EH (cell line): ENCODE measurements around the gene ZNF574.
"Not testable (repeated sequence)": the region's sequence is repeated elsewhere in the genome, so short reads cannot be mapped to it uniquely, and the experiment has no call there.

ENCODE experiments used
- DNase-seq: peaks from one replicate; pipeline ENCODE4 v3.0.0-alpha.2; 2015; ENCODE audit warnings: low read depth

The ZNF574 gene, protein sequence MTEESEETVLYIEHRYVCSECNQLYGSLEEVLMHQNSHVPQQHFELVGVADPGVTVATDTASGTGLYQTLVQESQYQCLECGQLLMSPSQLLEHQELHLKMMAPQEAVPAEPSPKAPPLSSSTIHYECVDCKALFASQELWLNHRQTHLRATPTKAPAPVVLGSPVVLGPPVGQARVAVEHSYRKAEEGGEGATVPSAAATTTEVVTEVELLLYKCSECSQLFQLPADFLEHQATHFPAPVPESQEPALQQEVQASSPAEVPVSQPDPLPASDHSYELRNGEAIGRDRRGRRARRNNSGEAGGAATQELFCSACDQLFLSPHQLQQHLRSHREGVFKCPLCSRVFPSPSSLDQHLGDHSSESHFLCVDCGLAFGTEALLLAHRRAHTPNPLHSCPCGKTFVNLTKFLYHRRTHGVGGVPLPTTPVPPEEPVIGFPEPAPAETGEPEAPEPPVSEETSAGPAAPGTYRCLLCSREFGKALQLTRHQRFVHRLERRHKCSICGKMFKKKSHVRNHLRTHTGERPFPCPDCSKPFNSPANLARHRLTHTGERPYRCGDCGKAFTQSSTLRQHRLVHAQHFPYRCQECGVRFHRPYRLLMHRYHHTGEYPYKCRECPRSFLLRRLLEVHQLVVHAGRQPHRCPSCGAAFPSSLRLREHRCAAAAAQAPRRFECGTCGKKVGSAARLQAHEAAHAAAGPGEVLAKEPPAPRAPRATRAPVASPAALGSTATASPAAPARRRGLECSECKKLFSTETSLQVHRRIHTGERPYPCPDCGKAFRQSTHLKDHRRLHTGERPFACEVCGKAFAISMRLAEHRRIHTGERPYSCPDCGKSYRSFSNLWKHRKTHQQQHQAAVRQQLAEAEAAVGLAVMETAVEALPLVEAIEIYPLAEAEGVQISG

DNA sequence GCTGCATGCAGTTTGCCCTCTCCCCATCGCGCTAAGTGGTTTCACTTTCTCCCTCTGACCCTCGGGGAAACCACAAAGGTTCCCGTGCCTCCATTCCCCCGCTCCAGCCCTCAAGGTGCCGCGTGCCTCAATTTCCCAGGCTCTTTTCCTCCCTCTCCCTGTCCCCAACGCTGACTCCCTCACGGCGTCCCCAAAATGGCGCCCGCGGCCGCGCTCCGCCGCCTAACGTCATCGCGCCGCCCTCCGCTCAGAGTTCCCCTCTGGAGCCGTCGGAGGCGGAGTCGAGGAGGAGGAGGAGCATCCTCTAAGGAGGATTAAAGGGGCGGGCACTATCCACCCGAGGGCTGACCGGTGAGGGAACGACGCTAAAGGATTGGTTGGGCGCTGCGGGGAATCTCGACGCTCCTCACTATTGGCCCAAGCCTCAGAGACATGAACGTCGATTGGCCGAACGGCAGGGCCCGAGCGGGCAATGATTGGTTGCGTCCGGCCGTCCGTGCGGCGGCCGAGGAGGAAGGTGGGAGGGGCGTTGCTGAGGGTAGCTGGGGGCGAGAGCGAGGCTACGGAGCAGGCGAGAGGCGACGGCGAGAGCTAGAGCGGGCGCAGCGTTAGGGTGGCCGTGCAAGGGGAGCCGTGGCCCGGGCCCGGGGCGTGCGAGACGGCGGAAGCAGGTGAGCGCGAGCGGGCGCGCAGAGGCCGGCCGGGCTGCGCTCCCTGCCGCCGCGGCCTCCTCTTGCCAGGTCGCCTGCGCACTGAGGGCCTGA lies at the start of gene ZNF574:
Gene ZNF574, plus strand, starts transcription at position 551 of the 764 bp plus-strand sequence. CDS start 2,441 bp downstream, outside the sequence.
- peak; percentile 100 for DNase-seq

DNA sequence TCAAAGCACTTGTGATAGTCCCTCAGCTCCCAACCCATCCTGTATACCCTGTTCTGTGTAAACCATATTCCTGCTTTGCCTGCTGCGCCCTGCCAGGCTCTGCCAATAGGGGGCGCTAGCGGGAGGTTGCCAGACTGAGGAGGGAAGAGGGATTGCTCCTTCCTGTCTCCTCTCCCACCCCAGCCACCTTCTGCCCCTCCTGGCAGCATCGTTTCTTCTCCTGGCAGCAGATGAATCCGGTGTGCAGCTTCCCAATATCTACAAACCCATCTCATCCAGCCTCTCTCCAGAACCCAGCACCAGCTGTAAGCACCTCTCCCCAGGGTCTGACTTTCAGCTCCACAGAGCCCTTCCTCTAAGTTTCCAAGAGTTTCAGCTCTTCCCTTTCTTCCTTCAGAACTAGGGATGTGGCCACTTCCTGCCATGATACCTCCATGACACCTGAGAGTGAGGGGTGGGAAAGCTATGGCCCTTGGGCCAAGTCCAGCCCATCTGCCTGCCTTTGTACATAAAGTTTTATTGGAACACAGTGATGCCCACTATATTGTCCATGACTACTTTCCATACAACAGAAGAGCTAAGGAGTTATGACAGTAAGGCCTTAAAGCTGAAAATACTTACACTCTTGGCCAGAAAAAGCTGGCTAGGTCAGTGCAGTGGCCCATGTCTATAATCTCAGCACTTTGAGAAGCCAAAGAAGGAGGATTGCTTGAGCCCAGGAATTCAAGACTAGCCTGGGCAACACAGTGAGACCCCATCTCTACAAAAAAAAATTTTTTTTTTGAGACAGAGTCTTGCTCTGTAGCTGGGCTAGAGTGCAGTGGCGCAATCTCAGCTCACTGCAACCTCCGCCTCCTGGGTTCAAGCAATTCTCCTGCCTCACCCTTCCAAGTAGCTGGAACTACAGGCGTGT lies 47.4 kb upstream of the ZNF574 start:
- no peak for DNase-seq

DNA sequence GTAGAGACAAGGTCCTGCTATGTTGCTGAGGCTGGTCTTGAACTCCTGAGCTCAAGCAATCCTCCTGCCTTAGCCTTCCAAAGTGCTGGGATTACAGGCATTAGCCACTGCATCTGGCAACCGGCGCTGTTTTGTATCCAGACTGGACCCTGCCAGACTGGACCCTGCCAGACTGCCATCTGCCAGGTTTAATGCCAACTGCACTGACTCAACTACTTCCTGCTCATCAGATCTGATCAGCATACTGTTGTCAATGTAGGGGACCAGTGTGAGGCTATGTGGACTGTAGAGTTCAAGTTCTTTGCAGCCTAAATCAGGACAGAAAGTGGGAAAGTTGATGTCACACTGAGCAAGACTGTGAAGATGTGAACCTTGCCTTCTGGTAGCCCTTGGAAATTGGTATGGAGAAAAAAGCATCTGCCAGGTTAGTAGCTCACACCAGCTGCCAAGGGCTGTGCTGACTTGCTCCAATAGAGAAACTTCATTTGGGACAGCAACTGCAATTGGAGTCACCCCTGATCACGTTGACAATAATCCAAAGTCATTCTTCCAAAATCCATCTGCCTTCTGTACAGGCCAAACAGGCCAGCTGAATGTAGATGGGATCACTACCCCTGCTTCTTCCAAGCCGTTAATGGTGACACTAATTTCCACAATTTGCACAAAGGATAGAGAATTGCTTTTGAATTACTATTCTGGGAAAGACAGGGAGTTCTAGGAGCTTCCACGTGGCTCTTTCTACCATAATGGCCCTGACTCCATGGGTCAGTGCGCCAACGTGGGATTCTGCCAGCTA lies 45.1 kb upstream of the ZNF574 start:
- no peak for DNase-seq

DNA sequence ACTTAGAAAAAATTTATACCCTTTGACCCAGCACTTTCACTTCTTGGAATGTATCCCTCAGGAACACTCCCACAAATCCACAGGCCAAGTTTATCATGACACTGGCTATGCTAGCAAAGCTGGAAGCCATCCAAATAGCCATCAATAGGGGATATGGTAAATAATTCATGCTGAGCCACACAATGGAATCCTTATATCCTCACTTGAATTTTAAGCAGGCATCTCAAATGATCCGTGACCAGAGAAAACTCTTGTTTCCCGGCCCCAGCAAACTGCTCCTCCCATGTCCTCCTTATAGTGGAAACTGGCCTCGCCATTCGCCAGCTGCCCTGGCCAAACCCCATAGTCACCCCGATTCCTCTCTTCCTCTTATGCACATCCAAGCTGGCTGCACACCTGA lies 43.5 kb upstream of the ZNF574 start:
- no peak for DNase-seq

DNA sequence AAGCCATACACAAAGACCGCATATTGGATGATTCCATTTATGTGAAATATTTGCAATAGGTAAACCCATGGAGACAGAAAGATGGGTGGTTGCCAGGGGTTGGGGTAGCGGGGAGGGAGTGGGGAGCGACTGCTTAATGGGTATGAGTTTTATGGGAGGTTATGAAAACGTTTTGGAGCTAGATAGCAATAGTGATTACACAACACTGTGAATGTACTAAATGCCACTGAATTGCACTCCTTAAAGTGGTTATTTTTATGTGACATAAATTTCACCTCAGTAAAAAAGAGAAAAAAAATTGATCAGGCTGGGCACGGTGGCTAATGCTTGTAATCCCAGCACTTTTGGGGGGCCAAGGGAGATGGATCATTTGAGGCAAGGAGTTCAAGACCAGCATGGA lies 42.6 kb upstream of the ZNF574 start:
- no peak for DNase-seq

DNA sequence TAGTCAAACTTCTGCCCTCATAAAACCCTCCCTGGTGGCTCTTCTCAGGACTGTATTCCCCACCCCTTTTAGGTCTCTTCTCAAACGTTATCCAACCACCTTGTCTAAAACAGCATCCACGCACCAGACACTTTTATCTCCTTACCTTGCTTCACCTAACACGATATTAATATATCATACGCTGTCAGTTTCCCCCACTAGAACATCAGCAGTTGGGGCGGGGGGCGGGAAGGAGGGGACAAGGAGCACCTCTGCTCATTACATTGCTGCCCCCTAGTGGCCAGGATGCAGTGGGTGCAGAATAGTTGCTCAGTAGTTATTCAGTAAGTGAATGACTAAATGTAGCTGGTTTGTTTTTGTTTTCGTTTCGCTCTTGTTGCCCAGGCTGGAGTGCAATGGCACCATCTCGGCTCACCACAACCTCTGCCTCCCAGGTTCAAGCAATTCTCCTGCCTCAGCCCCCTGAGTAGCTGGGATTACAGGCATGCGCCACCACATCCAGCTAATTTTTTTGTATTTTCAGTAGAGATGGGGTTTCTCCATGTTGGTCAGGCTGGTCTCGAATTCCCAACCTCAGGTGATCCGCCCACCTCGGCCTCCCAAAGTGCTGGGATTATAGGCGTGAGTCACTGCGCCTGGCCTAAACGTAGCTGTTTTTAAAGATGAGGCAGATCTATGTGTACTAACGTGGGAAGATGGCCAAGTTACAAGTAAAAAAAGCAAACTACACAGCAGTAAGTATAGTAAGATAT lies 41.1 kb upstream of the ZNF574 start:
- peak; percentile 71 for DNase-seq

DNA sequence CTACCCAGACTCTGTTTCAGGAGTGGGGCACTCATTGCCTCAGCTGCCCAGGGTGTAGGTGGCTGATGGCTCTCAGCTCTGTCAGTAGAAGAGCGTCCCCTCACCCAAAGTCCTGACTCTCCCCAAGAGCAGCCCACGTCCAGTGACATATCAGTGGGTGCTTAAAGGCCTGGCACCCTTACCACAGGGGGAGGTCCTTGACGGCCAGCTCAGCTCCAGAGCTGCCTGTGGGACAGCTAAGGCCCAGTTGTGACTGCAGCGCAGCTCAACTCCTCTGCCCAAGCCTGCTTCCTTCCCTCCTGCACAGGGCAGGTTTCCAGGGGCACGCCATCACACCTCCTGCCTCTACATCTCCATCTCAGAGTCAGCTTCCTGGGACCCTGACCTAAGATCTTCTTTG lies 38.3 kb upstream of the ZNF574 start:
- DNase-seq: no peak

DNA sequence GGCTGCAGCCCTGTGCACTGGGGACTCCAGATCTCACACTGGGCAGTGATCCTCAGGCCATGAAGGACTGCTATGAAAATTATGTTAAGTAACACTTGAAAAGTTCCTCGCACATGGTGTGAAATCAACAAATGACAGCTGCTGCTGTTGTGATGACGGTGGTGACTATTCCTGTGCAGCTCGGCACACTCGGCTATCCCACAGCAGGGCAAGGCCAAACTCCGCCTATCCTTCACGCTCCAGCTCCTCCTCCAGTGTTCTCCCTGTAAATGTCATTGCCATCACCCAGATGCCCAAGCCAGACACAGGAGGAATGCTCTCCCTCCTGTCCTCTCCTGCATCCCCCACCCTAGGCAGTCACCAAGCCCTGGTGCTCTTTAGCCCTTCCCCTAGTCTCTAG lies 37.3 kb upstream of the ZNF574 start:
- no peak for DNase-seq

DNA sequence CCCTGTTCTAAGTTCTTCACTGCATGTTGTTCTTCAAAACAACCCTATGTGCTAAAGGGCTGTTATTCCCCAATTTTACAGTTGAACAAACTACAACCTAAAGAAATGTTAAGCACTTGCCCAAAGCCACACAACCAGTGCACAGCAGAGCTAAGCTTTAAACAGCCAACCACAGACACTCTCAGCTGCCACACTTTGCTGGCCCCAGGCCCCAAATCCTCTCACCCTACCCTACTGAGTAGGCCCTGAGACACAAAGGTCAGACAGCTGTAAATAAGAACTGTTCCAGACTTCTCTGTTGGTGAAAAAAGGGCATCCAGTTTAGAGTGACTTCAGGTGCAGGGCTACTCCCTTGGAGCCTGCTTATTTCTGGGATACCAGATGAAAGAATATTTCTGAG lies 35.9 kb upstream of the ZNF574 start:
- DNase-seq: no peak

DNA sequence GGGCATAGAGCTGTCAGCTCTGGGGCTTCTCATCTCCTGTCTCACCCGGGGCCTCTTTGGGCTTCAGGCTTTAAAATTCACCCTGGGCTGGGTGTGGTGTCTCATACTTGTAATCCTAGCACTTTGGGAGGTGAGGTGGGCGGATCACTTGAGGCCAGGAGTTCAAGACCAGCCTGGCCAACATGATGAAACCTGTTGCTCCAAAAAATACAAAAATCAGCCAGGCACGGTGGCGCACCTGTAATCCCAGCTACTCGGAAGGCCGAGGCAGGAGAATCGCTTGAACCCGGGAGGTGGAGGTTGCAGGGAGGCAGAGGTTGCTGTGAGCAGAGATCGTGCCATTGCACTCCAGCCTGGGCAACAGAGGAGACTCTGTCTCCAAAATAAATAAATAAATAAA lies 35.5 kb upstream of the ZNF574 start:
- not testable (repeated sequence) for DNase-seq

DNA sequence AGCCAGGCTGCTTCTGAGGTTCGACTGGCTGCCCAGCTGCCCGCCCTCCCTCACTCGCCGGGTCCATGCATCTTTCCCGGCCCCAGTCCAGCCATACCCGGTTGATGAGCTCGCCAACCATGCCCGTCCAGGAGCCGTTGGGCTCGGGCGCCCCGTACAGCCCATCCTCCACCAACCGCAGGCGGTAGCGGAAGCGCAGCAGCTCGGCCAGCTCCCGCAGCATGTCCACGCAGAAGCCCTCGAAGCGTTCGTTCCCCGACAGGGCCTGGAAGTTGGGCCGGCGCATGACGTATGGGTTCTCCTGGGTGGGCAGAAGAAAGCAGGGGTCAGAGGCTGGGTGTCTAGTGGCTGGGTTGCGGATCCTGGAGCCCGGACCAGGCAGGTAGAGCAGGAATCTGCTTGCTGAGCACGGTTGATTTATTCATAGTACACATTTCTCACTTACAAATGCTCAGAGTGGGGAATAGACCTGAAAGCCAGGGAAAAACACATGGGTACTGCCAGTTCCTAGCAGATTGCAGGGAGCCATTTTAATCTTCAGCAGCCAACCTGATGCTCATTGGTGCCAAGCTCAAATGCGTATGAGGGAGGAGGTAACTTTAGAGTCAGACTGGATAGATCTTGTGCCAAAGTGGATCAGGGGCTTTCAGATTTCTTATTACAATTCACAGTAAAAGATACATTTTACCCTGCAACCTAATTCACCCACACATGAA lies 33.4 kb upstream of the ZNF574 start:
- no peak for DNase-seq

DNA sequence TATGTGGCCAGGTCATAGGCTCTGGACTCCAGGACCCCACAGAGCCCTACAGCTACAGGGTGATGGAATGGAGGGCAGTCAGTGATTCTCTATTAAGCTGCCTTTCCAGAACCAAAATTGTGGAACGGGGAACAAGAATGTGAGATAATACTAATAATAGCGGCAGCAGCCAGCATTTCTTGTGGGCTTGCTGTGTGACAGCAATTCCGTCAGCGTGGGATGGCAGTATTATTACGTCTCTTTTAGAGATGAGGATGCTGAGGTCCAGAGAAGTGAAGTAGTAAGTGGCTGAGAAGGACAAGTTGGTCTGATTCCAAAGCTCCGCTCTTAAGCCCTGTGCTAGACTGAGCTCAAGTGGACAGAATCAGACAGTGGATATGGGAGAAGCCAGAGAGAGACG lies 30.4 kb upstream of the ZNF574 start:
- no peak for DNase-seq

DNA sequence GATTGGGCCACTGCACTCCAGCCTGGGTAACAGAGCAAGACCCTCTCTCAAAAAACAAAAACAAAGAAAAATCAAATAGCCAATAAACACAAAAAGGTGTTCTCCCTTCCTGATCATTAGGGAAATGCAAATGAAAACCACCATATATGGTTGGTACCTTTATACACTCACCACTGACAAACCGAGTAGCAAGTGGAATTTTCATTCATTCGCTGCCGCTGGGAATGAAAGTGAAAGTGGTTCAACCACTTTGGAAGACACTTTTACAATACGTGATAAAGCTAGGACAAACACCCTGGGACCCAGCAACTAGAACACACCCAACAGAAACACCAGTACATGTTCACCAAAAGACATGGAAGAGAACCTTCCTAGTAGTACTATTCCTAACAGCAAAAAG lies 27.0 kb upstream of the ZNF574 start:
- peak; percentile 4 for DNase-seq

DNA sequence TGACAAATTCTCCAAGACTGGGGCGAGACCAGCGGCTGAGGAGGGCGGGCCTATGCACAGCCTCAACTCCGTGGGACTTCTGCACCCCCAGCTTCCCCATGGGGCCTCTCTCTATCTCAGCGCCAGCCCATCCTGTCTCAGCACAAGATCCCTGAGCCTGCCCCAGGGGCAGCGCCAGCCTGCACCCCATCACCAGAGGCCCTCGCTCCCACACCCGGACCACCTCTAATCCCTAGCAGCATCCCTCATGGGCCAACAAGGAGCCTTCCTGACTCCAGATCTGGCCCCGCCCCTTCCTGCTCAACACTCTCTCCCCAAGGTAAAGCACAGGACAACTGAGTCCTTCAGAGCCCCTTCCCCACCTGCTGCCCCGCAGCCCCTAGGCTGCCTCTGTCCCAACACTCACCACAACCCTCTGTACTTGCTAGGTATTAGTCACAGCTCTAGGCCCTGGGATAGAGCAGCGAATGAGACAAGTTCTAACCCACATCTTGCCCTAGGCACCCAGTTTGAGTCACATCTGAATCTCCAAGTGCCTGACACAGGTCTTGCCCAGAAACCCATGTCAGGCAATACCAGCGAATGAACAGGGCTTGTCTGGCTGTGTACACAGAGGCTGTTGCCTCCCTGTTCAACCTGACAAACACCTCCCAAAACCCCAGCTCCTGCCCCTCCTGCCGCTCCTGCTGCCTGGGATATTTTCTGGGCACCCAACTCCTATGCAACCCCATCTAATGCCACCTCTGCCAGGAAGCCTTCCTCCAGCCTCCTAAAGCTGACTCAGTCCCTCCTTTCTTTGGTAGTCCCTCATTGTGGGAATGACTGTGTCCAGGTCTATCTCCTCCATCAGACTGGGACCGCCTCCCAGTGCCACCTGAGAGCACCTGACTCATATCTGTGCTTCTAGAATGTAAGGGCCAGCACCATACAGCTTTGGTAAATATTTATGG lies 24.5 kb upstream of the ZNF574 start:
- DNase-seq: peak; percentile 29

DNA sequence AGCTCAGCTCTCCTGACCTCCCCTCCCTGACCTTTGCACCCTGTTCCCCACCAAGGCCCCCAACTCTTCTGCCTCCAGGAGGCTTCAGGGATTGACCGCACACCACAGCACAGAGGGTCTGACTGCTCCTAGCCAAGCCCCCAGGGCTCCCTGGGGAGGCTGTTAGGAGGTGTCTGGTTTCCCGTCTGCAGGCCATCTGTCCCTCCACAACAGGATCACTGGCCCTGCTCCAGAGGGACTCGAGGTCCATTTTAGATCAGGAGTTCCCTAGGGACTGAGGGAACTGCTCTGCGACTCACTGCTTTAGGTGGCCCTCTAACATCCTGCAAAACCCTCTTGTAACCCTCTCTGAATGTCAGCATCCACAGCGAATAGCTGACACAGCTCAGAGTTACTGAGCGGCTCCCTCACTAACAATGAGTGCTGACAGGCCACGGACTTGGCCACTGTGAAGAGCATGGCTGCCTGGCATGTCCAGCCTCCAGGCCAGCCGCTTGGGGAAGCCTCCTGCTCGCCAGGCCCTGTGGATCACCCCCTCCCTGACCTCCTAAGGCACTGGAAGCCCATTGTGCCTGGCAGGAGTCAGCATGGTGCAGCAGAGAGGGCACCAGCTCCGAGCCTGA lies 23.6 kb upstream of the ZNF574 start:
- no peak for DNase-seq

DNA sequence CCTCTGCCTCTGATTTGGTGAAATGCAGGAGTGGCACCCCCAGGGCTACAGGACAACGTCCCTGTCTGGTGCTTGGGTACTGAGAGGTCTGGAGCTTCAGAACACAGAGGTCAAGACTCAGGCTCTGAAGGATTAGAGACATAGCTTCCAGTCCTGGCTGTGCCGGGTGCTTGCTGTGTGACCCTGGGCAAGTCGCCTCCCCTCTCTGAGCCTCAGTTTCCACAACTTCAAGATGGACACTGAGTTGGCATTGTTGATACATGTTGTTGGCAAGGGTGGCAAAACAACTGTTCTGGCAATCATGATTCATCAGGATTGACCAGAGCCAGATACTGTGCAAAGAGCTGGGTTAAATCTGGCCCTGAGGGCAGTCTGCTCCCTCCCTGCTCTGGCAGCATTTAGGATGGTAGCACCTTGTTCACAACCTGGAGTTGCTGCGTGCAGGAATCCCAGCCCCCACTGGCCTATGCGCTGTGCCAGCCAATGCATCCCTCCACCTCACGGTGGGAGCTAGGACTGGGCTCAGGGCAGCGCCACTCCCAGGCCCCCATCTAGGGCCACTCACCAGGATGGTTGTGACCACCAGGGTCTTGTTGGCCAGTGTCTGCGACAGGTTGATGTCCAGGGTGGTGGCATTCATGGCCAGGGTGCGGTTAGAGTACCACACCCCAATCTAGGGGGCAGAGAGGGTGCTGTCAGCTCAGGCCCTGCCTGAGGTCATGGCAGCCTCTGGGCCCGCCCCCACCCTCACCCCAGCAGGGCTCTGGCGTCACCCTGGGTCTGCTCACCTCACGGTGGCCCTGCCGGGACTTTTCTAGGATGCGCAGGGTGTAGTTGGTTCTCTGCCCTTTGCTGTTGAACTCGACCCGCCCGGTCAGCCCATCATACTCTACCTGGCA lies 22.7 kb upstream of the ZNF574 start:
- DNase-seq: no peak
